Stimulated activated CD4-positive, alpha-beta T cell treated with anti-CD3 and anti-CD28 coated beads, Interleukin-1b, Interleukin-23, amount 100 ng/mL, for 48 hours (primary cell): ENCODE measurements around the gene MYH3.
"Not testable (repeated sequence)": the region's sequence is repeated elsewhere in the genome, so short reads cannot be mapped to it uniquely, and the experiment has no call there.

Experiments
- DNase-seq: peaks from one replicate; pipeline ENCODE4 v3.0.0-alpha.2; 2020

Gene MYH3

GRCh38 chr17:10657148-10657547, at the start of gene MYH3:
TSS of gene MYH3 (minus strand) at chr17:10657309. CDS start at chr17:10655064, 2,245 bp downstream.
- DNase-seq, result no peak

DNA sequence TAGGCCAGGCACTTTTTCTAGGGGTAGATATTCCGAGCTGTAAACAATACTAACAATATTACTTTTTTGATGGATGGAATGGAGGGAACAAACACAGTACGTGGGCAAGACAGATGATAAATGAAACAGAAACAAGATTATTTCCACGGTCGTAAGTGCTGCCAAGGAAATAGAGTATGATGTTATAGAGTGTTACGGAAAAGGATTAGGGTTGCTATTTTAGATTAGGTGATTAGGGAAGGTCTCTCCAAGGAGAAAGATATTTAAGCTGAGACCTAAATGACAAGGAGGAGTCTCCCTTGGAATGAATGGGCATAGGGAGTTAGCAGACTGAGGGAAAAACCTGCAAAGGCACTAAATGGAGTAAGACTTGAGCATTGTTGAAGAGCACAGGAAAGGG, 48.6 kb upstream of the MYH3 start:
- no peak for DNase-seq

DNA sequence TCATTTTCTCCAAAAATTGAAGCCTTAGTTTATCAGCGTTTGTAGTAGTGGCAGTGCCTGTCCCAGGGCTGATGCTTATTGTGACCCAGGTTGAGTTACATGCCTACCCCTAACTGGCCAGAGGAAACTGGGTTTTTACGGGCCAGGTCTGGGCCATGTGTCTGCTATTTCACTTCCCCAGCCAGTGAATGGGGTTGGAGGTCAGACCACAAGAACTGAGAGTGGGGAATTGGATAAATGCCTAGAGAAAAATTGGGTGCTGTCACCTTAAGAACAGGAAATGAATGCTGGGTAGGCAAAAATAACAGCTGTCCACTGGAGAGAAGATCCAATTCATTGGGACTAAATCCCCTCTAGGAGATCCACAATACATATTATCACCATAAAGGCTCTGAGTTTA, 45.5 kb upstream of the MYH3 start:
- DNase-seq, result no peak

DNA sequence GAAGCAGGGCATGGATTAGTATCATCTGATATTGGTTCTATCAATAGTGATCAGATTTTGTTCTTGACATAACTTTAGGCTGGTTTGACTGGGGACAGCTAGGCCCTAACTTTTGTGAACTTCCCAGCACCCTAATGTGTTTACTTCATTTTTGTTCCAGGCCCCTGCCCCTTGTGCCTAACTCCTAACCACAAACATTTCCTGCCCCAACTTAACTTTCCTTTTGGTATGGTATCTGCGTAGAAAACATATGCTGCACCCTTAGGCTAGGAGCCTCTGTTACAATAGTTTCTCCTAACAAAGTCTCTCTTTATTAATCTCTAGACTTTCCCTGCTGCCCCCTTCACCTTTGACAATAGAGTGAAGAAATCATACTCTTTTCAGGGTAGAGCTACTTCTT, 42.7 kb upstream of the MYH3 start:
- no peak for DNase-seq

- DNase-seq, result no peak
These were observed 41.1 kb upstream of the MYH3 start for GRCh38 chr17:10698096-10698818.

DNA sequence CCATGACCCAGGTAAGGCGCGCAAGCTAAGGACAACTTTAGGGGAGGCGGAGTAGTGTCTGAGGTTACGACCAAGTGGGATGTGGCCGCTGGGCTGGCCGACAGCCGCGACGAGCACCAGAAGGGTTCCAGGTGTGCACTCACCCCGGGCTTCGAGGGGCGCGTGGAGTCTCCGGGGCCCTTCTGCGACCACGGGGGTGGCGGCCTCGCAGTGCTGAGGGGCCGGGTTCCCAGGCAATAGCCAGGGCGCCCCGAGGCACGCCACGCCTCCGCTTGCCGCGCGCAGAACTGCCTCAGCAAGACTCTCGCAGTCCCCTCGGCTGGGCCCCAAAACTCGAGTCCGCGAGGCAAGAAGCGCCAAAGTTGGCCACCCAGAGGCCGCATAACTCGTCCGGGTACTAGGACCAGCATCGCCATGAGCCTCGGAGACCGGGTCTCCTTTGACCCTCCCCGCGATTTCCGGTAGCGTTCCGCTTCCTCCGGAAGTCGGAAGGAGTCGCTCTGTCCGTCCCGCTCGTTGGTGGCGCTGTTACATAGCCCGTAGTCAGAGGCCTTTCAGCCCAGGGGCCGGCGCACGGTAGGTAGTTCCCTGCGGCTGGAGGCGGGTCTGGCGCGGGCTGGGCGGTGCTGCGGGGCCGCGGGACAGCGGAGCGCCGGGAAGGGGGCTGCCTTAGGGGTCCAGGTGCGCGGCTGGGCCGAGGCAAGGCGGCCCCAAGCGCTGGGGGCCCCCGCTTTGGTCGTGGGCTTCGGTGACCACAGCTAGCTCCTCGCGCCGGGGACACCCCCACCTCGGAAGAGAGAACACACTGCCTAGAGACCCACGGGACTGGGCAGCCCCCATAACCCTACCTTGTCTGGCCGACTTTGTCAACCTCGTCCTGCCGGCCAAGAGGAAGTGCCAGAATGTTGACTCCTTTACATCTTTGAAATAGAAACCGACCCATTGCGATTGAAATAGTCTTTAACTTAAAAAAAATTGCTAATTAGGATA, 40.3 kb upstream of the MYH3 start, which contains the start of the genes ADPRM and SCO1:
Gene ADPRM (plus strand): TSS at position 503 of the 990 bp plus-strand sequence. CDS start 7,333 bp downstream, outside the sequence.
Gene SCO1 (minus strand): TSS at position 442 of the 990 bp plus-strand sequence. CDS start 26 bp downstream, at position 416.
- DNase-seq, result peak; percentile 91

DNA sequence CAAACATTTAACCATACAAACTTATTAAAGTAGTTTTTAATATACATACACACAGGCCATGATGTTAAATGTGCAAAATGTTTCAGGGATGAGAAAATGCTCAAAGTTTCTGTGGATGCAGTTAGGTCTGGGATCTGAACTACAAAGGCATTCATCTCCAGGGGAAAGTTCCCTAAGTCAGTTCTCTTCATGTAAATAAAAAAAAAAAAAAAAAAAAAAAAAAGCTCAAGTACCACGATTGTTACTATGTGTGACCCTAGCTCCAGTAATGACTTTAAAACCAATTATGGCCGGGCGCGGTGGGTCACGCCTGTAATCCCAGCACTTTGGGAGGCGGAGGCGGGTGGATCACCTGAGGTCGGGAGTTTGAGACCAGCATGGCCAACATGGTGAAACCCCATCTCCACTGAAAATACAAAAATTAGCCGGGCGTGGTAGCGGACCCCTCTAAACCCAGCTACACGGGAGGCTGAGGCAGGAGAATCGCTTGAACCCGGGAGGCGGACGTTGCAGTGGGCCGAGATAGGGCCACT, 38.8 kb upstream of the MYH3 start:
- not testable (repeated sequence) for DNase-seq

- no peak for DNase-seq
These were observed 30.4 kb upstream of the MYH3 start for GRCh38 chr17:10687499-10687898.

DNA sequence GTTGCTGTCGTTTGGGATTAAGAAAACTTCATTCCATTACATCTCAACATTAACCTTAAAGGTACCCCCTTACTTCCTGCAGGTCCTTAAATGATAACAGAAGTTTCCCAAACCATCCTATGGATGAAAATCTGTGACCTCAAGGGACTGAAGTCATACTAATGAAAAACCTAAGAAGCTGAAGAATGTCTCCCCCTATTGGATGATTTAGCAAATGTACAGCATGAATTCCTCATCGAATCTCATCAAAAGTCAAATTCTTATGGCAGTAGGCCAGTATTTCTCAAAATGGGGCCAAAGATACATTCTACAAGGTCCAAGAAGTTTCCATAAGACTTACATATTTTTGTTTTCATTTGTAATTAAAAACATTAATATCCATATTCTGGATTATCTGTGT, 26.7 kb upstream of the MYH3 start:
- DNase-seq, result no peak

GRCh38 chr17:10681866-10682446, 24.8 kb upstream of the MYH3 start:
- DNase-seq, result no peak

DNA sequence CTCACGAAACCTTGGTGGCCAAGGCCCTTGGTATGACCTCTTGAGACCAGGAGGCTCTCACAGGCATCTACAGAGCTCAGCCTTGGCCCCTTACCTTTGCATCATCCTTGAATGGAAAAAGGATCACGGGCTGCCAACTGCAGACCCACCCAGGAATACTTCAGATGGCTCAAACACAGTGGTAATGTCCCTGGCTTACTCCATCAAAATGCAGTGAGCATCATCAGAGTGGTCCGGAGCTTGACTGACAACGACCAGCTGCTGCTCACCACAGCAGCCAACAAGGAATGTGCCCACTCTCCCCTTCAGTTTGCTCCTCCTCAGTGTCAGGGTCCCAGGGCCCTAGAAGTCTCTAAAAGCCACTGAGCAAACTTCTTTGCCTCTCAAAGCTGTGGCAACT, 17.6 kb upstream of the MYH3 start:
- DNase-seq, result no peak

GRCh38 chr17:10673312-10673711, 16.2 kb upstream of the MYH3 start:
- no peak for DNase-seq

- no peak for DNase-seq
These were observed 11.7 kb upstream of the MYH3 start for GRCh38 chr17:10668775-10669174.

DNA sequence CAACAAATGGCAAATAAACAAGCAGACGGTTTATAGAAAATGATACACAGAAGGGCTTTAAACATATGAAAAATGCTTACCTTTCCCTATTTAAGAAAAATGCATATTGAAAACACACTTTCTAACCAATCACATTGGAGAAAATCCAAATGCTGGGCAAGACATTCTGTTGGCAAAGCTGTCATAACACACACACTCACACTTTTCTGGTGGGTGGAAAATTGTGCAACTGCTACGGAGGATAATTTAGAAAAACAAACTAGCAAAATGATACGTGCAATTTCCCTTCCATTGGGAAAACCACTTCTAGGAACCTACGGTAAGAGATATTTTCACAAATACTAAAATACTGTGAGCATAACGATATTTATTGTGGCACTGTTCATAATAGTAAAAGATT, 9.8 kb upstream of the MYH3 start:
- DNase-seq, result no peak

DNA sequence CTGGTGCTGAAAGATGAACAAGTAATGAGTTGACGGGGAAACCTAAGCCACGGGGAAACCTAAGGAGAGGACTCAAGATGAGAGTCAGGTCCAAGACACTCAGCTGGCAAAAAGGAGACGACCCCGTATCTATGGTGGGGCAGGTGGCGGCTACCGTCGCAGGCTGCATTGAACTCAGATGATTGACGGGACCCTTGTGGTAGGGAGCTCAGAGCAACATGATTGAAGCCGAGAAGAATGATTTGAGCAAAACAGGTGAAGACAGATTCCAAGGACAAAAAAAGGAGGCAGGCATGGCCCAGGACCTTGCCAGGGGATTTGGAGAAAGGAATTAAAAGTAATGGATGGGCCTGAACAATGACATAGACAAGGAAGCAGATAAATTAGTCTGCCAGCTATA, 7.5 kb upstream of the MYH3 start:
- no peak for DNase-seq

DNA sequence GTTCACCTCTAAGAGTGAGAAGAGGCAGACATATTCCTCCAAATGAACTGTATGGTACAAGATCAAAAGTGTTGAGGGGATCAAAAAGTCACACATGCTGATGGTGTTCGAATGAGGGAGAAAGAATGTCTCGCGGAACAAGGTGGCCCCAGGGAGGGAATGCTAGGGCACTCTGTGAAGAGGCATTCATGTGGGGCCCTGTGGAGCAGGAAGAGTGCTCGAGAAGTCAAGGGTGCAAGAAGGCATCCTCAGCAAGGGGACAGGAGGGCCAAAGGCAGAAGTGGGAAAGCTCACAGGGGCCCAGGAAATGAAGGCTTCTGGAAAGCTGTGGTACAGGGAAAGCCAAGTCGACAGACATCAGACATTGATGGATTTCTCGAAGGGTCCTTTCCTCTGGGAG, 6.1 kb upstream of the MYH3 start:
- DNase-seq, result no peak

- no peak for DNase-seq
These were observed 4.3 kb upstream of the MYH3 start for GRCh38 chr17:10661437-10661836.

GRCh38 chr17:10657879-10658278, 770 bp upstream of the MYH3 start:
- DNase-seq, result no peak

DNA sequence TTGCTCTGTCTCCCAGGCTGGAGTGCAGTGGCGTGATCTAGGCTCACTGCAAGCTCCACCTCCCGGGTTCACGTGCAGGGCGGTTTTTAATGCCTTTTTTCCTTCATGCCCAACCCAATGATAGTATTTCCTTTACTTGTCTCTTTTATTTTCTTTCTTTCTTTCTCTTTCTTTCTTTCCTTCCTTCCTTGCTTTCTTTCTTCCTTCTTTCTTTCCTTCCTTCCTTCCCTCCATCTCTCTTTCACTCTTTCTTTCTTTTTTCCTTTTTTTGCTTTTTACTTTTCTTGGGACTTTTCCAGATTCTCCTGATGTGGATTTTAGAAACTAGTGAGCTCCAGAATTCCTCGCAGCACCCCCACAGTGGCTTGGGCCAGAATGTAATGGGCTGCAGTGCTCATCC, 3.1 kb downstream of the MYH3 start:
- DNase-seq, result no peak

DNA sequence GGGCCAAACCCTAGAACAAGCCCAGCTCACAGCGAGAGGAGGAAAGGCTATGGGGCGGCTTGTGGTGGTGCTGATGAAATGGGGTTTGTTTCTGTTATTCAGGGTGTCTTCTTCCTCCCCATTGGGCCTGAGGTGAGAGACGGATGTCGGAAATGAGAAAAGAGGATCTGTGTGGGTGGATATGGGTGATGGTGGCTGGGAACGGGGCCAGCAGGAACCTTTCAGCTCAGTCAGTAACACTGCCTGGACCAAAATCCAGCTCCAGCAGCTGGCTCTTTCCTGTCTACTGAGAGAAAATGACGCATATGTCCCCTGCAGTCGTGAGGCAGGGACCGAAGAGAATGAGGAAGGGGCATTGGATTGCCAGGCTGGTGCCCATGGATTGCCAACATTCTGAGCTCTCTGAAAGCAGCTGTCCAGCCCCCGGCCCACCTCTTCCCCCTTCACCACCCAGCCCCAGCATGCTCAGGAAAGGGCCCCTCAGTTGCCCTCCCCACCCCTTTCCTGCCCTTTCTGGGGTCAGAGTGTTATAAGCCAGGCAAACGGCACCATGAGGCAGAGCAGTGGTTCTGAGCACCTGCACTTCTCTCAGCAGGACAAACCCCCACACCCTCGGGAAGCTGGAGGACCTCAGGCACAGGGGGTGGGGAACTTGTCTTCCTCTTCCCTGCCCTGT, 4.0 kb downstream of the MYH3 start:
- peak; percentile 16 for DNase-seq

- no peak for DNase-seq
These were observed 5.2 kb downstream of the MYH3 start for GRCh38 chr17:10651927-10652326.

DNA sequence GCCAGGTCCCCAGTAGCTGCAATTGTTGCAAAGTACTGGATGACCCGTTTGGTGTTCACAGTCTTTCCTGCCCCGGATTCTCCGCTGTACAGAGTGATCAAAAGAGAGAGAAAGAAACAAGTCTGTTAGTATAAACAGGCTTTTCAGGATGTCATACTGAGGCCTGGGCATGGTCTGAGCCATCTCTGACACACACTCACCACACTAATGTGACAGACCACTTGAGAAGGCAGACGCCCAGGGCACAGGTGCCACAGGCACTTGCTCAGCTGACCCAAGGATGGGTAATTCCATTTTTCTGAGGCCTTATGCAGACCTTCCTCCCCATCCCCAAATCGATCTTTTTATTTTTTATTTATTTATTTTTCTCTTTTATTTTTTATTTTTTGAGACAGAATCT, 7.5 kb downstream of the MYH3 start:
- no peak for DNase-seq

GRCh38 chr17:10648956-10649355, 8.2 kb downstream of the MYH3 start:
- DNase-seq, result no peak
